D721Med (cell line): ENCODE measurements around the gene PLPP4.

Experiments used
- DNase-seq: peaks from one replicate; pipeline ENCODE4 v3.0.0; 2011; ENCODE audit warnings: low spot score; ENCODE audit not compliant: insufficient read length
- FAIRE-seq: peaks from 2 replicates; lab custom pipeline; 2011; peaks lifted over from hg19 to GRCh38; lab: Jason Lieb, UNC
- CTCF ChIP-seq: IDR thresholded peaks from 2 replicates; pipeline ENCODE4 v1.5.1; 2012; ENCODE audit warnings: mild to moderate bottlenecking, control low read depth; ENCODE audit not compliant: insufficient read depth; ENCODE audit errors: missing control alignments

Gene PLPP4

GRCh38 chr10:120583424-120584108 lies 126.5 kb downstream of the PLPP4 start:
- FAIRE-seq = no peak
- no peak for DNase-seq
- TF ChIP-seq CTCF = no peak

- TF ChIP-seq CTCF = no peak
- FAIRE-seq (no peak), DNase-seq (no peak)
Measured at GRCh38 chr10:120584786-120585185, 127.8 kb downstream of the PLPP4 start.

GRCh38 chr10:120586471-120586872 lies 129.4 kb downstream of the PLPP4 start:
- FAIRE-seq (no peak), DNase-seq (no peak)
- TF ChIP-seq CTCF = no peak

GRCh38 chr10:120587061-120587460 lies 130.0 kb downstream of the PLPP4 start:
- no peak for TF ChIP-seq CTCF
- FAIRE-seq = no peak

GRCh38 chr10:120588311-120588710 lies 131.3 kb downstream of the PLPP4 start:
- TF ChIP-seq CTCF = no peak
- no peak for FAIRE-seq

More at GRCh38 chr10:120587061-120587460, 130.0 kb downstream of the PLPP4 start:
- no peak for DNase-seq

GRCh38 chr10:120593693-120594092 lies 136.7 kb downstream of the PLPP4 start:
- no peak for DNase-seq
- no peak for TF ChIP-seq CTCF
- no peak for FAIRE-seq

More at GRCh38 chr10:120588311-120588710, 131.3 kb downstream of the PLPP4 start:
- no peak for DNase-seq

- FAIRE-seq = no peak
- no peak for DNase-seq
- TF ChIP-seq CTCF = no peak
Measured at GRCh38 chr10:120597902-120598301, 140.9 kb downstream of the PLPP4 start.
